ENCODE measurements around the gene SLC8A3. TPM values are rescaled to one million over a fixed set of nuclear protein-coding genes. Genes with fewer than 3 reads are reported as not detected.

Gene SLC8A3
- total RNA-seq, 2 experiments from 2014 or later: not detected

DNA sequence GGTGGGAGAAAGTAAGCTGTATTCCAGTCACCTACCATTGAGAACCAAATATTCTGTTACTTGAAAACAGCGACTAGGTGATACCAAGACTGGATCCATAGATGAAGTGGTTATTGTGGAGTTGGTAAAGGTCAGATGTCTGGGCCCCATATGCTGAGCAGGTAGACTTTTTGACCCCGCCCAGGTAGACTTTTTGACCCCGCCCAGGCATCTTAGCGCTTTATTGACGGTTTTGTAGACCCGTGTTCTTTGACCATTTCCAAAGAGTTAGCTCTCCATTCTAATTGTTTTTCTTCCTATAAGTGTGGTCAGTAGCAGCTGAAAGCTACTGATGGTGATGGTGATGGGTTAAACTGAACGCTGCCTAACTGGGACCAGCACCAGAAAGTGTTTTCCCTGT, 61.6 kb downstream of the SLC8A3 start:
- no peak for ATAC-seq
- Mint-ChIP-seq H3K27ac (no peak overlapping the region), H3K27me3 (peaks cover 39% of the 10 kb centered on the region), H3K36me3 (no peaks in the 10 kb centered on the region), H3K9me3 (ENCODE audit: low read depth) (no peaks in the 10 kb centered on the region), H3K4me3 (no peak overlapping the region), H3K4me1 (no peaks in the 10 kb centered on the region)
- CTCF ChIA-PET: no interaction called here
- no peak for DNase-seq

DNA sequence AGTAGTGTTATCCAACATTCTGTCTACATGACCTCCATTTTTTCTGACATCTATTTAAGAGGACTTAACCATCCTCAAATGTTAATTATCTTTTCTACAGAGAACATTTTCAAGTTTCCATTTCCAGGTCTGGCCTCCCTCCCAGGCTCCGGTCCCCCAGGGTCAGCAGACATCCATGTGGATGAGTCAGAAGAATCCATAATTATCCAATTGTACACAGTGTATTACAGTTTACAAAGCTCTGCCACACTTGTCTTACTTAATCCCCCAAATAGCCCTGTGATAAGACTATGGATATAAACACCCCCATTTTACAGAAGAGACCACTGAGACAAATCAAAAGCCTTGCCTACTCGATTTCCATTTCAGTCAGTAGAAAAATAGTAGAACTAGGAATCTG, 65.0 kb downstream of the SLC8A3 start:
- H3K4me1 Mint-ChIP-seq: no peaks in the 10 kb centered on the region
- H3K27ac Mint-ChIP-seq: no peak overlapping the region
- ATAC-seq (no peak), DNase-seq (no peak)
- peaks cover 20% of the 10 kb centered on the region for H3K27me3 Mint-ChIP-seq
- H3K4me3 Mint-ChIP-seq: no peak overlapping the region
- H3K9me3 Mint-ChIP-seq (ENCODE audit: low read depth): no peaks in the 10 kb centered on the region
- no peaks in the 10 kb centered on the region for H3K36me3 Mint-ChIP-seq
- CTCF ChIA-PET: no interaction called here

DNA sequence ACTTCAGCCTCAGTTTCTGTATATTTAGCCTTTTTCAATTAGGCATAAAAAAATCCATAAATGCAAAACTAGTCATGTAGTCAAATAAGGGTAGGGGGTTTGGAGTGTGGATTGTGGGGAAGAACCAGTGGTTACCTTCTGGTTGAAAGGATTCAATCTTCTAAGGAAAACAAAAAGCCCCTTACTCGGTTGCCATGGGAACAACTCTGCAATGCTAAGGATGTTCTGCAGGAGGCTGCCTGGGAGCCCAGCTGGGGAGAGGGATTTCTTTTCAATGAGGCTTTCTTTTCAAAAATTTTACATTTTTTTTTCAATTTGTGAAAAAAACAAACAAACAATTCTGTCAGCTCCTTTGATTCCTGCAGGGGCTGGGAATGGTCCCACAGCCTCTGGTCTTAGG, 67.2 kb downstream of the SLC8A3 start:
- H3K9me3 Mint-ChIP-seq (ENCODE audit: low read depth): no peaks in the 10 kb centered on the region
- no peak overlapping the region for H3K4me3 Mint-ChIP-seq
- H3K4me1 Mint-ChIP-seq: no peaks in the 10 kb centered on the region
- H3K27me3 Mint-ChIP-seq: peaks cover 21% of the 10 kb centered on the region
- CTCF ChIA-PET: no interaction called here
- H3K36me3 Mint-ChIP-seq: no peaks in the 10 kb centered on the region
- no peak overlapping the region for H3K27ac Mint-ChIP-seq
- DNase-seq (no peak), ATAC-seq (no peak)

DNA sequence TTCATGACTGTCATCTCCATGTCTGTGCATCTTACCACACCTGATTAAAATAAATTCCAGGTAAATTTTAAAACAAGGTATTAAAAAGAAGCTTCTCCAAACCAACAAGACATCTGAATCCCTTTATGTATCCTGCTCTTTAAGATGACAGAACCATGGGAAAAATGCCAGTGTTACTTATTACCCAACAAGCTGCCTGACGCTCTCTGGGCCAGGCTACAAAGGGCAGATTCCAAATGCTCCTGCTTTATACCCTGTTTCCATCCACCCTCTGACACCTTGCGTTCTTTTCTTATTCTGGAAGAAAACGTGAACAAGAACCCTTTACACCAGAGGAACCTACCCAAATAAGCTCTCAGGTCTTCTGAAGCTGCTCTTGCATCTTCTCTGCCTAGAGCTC, 70.7 kb downstream of the SLC8A3 start:
- H3K4me1 Mint-ChIP-seq: no peaks in the 10 kb centered on the region
- H3K36me3 Mint-ChIP-seq: no peaks in the 10 kb centered on the region
- CTCF ChIA-PET: no interaction called here
- no peak overlapping the region for H3K4me3 Mint-ChIP-seq
- ATAC-seq (no peak), DNase-seq (peak; percentile 9)
- H3K27me3 Mint-ChIP-seq: peaks cover 16% of the 10 kb centered on the region
- no peaks in the 10 kb centered on the region for H3K9me3 Mint-ChIP-seq (ENCODE audit: low read depth)
- H3K27ac Mint-ChIP-seq: no peak overlapping the region

DNA sequence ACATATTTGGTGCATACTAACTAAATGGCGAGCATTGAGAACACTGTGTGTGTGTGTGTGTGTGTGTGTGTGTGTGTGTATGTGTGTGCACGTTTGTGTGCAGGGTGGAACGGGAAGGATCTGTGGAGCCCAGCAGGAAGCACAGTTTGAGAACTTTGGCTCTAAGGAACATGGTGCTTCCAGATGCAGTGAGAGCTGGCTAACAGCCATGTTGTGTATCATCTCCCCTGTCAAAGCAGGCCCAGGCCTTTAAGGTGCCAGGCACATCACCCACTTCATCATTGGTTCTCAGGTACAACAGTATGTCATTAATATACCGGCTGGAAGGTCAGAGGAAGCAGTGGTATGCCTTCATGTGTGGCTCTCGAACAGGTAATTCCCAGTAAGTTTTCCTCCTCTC, 72.5 kb downstream of the SLC8A3 start:
- Mint-ChIP-seq H3K4me3 (no peak overlapping the region), H3K27ac (no peak overlapping the region), H3K27me3 (peaks cover 20% of the 10 kb centered on the region), H3K36me3 (no peaks in the 10 kb centered on the region), H3K9me3 (ENCODE audit: low read depth) (no peaks in the 10 kb centered on the region), H3K4me1 (no peaks in the 10 kb centered on the region)
- ATAC-seq (no peak), DNase-seq (no peak)
- CTCF ChIA-PET: no interaction called here

DNA sequence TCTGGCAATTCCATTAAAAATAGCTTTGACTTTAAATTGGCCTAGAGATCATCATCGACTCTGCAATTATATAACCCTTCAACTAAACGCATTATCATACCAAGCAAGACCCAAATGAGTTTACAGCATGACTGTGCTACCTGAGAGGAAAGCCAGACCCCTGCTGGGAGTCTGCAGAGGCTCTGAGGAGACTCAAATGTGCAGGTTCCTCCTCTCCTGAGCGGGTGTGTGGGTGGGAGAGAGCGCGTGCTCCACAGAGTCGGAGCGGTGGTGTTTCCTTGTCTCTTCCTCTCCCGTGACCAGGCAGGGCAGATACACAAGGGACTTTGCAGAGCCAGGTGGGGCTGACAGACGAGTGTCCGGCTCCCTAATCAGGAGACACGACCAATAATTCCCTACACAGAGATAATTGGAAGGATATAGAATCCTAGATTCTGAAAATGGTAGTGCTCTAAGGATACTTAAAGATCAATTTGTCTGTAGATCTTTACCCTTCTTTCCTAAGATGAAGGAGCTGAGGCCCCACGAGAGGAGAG, 74.1 kb downstream of the SLC8A3 start:
- DNase-seq: no peak
- CTCF ChIA-PET: no interaction called here
- ATAC-seq: no peak
- Mint-ChIP-seq H3K27ac (no peak overlapping the region), H3K4me3 (no peak overlapping the region), H3K4me1 (no peaks in the 10 kb centered on the region), H3K27me3 (peaks cover 20% of the 10 kb centered on the region), H3K36me3 (no peaks in the 10 kb centered on the region), H3K9me3 (ENCODE audit: low read depth) (no peaks in the 10 kb centered on the region)

DNA sequence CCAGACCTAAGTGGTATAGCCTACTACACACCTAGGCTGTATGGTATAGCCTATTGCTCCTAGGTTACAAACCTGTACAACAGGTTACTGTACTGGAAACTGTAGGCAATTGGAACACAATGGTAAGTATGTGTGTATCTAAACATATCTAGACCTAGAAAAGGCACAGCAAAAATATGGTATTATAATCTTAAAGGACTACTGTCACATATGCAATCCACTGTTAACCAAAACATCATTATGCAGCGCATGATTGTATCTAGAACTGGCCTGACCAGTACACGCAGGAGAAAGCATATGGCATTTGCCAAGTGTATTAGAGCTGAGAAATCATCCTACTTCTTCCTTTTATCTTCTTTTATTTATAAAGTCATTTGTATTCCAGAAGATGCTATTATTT, 75.5 kb downstream of the SLC8A3 start:
- Mint-ChIP-seq H3K36me3 (no peaks in the 10 kb centered on the region), H3K4me1 (no peaks in the 10 kb centered on the region), H3K4me3 (no peak overlapping the region), H3K27ac (no peak overlapping the region), H3K27me3 (peaks cover 20% of the 10 kb centered on the region), H3K9me3 (ENCODE audit: low read depth) (no peaks in the 10 kb centered on the region)
- DNase-seq: no peak
- CTCF ChIA-PET: no interaction called here
- ATAC-seq: no peak

DNA sequence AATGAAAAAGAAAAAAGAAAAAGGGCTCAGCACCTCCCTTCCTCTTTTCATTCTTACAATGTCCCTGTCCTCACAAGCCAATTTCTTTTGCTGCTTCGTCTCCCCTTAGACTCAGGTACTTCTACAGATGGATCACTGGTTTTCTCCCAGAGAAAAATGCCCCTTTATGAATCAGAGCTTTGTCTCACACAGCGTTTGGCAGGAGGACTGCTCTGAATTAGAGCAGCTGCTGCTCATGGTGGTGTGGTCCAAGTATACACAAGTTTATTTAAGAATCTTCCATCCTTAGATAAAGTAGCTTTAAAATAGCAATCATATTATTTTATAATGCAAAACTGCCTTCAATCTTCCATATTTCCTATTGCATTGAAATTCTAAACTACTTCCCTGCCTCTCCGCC, 80.3 kb downstream of the SLC8A3 start:
- no peaks in the 10 kb centered on the region for H3K4me1 Mint-ChIP-seq
- H3K27ac Mint-ChIP-seq: no peak overlapping the region
- no peak overlapping the region for H3K4me3 Mint-ChIP-seq
- ATAC-seq: no peak
- H3K27me3 Mint-ChIP-seq: peaks cover 32% of the 10 kb centered on the region
- CTCF ChIA-PET: interaction anchor here (0.8 kb wide), 1 partner anchor 11 kb away, joined by 3 read pairs; no protein-coding TSS in a partner anchor
- H3K9me3 Mint-ChIP-seq (ENCODE audit: low read depth): no peaks in the 10 kb centered on the region
- no peak for DNase-seq
- no peaks in the 10 kb centered on the region for H3K36me3 Mint-ChIP-seq

DNA sequence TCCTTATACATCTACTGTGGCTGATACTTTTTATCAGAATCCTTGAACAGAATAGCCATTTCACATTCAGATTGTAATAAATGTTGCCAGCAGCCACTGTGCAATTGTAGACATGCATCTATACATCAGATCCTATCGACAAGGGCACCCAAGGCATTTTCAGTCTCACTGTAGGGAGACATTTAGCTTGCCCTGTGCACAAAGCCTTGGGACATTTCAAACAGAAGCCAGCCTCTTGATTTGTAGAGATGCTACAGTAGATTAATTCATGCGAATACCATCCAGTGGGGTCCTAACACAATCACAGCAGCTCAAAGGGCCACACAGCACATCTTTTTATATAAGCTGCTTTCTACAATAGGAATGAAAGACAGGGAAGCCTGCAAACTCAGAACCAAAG, 81.4 kb downstream of the SLC8A3 start:
- Mint-ChIP-seq H3K27me3 (peaks cover 35% of the 10 kb centered on the region), H3K9me3 (ENCODE audit: low read depth) (no peaks in the 10 kb centered on the region), H3K36me3 (no peaks in the 10 kb centered on the region), H3K27ac (no peak overlapping the region), H3K4me1 (no peaks in the 10 kb centered on the region), H3K4me3 (no peak overlapping the region)
- no peak for ATAC-seq
- CTCF ChIA-PET: no interaction called here
- DNase-seq: no peak

DNA sequence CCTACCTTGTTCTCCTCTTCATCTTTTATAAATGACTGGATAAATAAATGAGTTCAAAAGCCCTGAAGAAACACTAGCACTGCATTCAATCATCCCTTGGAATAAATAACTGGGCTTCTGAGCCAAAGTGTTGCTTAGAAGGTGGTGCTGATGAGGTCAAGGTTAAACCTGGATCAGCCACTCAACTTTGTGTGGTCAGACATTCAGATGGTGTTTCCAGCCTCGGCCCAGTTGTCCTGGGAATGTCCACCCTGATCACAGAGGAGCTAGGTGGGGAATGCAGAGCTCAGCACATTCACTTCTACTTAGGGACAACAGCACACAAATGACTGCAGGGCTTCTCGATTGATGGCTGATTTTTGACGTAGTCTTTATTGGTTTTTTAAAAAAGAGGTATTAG, 88.7 kb downstream of the SLC8A3 start:
- Mint-ChIP-seq H3K4me3 (no peak overlapping the region), H3K27ac (no peak overlapping the region), H3K9me3 (ENCODE audit: low read depth) (no peaks in the 10 kb centered on the region), H3K4me1 (no peaks in the 10 kb centered on the region), H3K27me3 (peaks cover 55% of the 10 kb centered on the region), H3K36me3 (no peaks in the 10 kb centered on the region)
- ATAC-seq (no peak), DNase-seq (no peak)
- CTCF ChIA-PET: no interaction called here

DNA sequence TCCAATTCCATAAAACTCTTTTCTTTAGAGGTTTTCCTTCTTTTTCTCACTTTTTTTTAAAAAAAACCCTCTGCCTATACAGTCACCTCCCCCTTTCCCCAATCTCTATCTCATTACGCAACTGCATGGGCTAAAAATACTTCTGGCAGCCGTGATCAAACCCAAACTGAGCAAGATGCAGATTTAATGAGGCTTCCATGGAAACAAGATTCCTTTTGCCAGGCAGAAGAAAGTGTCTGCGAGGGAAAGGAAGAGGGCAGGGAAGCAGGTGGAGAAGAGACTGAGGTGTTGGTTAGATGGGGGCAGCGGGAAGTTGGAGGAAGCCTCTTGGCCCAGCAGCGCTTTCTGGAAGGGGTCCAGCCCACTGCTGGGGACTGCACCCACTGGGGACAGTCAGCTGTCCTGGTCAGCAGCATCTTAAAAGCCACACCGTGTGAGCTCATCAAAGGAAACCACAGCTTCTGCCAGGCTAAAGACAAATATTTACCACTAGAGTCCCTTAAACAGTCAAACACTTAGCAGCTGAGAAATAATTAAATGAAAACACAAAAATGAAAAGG, 90.4 kb downstream of the SLC8A3 start:
- H3K9me3 Mint-ChIP-seq (ENCODE audit: low read depth): no peaks in the 10 kb centered on the region
- no peak overlapping the region for H3K27ac Mint-ChIP-seq
- DNase-seq: no peak
- H3K4me3 Mint-ChIP-seq: no peak overlapping the region
- CTCF ChIA-PET: no interaction called here
- H3K4me1 Mint-ChIP-seq: no peaks in the 10 kb centered on the region
- peaks cover 49% of the 10 kb centered on the region for H3K27me3 Mint-ChIP-seq
- H3K36me3 Mint-ChIP-seq: no peaks in the 10 kb centered on the region
- ATAC-seq: no peak

DNA sequence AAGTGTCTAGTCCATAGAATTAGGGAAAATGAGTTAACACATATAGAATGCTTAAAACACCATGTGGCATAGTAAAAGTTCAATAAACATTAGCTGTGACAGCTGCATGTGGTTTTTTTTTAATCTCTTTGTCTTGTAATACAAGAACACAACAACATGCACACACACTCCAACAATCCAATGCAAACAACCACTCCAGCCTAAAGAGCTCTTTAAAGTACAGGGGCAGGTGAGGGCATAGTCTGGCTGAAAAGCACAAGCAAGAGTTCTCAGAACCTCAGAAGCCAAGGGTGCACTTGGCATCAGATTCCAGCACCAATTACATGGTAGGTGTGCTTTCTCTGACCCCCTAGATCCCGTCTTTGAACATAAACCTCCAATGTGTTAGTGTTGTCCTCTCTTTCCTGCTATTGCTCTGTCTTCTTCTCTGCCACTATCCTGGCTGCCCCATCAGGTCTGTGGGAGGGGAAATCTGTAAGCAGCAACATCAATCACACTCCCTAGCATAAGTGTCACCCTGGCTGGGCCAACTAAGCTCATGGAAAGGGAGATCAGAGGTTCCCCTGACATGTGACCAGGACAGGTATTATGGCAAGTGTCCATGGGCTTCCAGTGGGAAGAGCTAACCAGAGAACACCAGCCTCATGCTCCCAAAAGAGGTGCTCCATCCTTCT, 91.0 kb downstream of the SLC8A3 start:
- ATAC-seq (no peak), DNase-seq (no peak)
- no peak overlapping the region for H3K4me3 Mint-ChIP-seq
- no peaks in the 10 kb centered on the region for H3K4me1 Mint-ChIP-seq
- peaks cover 54% of the 10 kb centered on the region for H3K27me3 Mint-ChIP-seq
- no peak overlapping the region for H3K27ac Mint-ChIP-seq
- no peaks in the 10 kb centered on the region for H3K36me3 Mint-ChIP-seq
- no peaks in the 10 kb centered on the region for H3K9me3 Mint-ChIP-seq (ENCODE audit: low read depth)
- CTCF ChIA-PET: no interaction called here

DNA sequence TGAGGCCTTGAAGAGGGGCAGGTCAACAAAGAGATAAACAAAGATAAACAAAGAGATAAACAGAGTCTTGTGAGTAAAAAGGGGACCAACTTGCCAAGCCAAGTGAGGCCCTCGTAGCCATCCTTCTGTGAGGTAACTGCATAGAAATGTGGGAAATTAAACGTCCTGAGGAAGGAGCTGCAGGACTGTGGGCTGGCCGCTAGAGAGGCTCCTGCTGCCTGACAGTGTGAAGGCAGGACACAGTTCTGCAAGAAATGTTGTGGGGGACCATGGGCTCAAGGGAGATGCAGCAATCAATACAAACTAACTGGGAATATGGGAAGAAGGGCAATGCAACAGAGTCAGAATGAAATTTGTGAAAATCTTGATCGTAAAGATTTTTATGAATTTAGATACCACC, 91.9 kb downstream of the SLC8A3 start:
- no peak overlapping the region for H3K27ac Mint-ChIP-seq
- no peaks in the 10 kb centered on the region for H3K9me3 Mint-ChIP-seq (ENCODE audit: low read depth)
- CTCF ChIA-PET: no interaction called here
- H3K4me3 Mint-ChIP-seq: no peak overlapping the region
- H3K36me3 Mint-ChIP-seq: no peaks in the 10 kb centered on the region
- DNase-seq (no peak), ATAC-seq (no peak)
- peaks cover 54% of the 10 kb centered on the region for H3K27me3 Mint-ChIP-seq
- H3K4me1 Mint-ChIP-seq: no peaks in the 10 kb centered on the region

DNA sequence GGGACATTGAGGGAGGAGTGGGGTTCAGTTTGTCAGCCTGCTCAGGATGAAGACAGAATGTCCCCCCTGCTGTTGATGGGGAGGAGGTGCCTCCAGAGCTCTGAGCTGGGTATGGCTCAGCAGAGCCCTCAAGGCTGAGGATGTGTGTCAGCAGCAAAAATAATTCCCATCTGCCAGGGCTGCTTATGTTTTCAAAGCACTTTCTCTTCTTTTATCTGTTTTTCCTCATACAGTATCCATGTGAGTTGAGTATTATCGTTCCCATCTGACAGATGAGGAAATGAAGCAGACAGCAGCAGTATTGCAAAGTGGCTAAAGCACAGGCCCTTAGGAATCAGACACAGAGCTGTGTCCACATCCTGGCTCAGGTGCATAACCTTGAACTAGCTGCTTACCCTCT, 94.1 kb downstream of the SLC8A3 start:
- CTCF ChIA-PET: no interaction called here
- ATAC-seq (no peak), DNase-seq (no peak)
- no peak overlapping the region for H3K27ac Mint-ChIP-seq
- H3K27me3 Mint-ChIP-seq: peaks cover 41% of the 10 kb centered on the region
- no peaks in the 10 kb centered on the region for H3K4me1 Mint-ChIP-seq
- no peaks in the 10 kb centered on the region for H3K9me3 Mint-ChIP-seq (ENCODE audit: low read depth)
- H3K36me3 Mint-ChIP-seq: no peaks in the 10 kb centered on the region
- H3K4me3 Mint-ChIP-seq: no peak overlapping the region
